22Rv1 (cell line): Measurements from ENCODE around the gene CXCR2.
"Not testable (repeated sequence)": the region's sequence is repeated elsewhere in the genome, so short reads cannot be mapped to it uniquely, and the experiment has no call there.

Experiments used
- H3K27ac ChIP-seq: fragments of 450-650 bp; 2 replicates; pipeline ENCODE4 v1.5.1; 2017
- CTCF ChIP-seq: fragments of 450-650 bp; IDR thresholded peaks from 2 replicates; pipeline ENCODE4 v1.5.1; 2017; ENCODE audit warnings: mild to moderate bottlenecking
- ZFX ChIP-seq: fragments of 450-650 bp; IDR thresholded peaks from 2 replicates; pipeline ENCODE4 v1.6.1; 2017; ENCODE audit warnings: antibody characterized with exemption, borderline replicate concordance

The CXCR2 gene

GRCh38 chr2:218086478-218086877 is 39.4 kb upstream of the CXCR2 start:
- no peak overlapping the region for H3K27ac ChIP-seq
- TF ChIP-seq ZFX (no peak), CTCF (no peak)

GRCh38 chr2:218089259-218089658 is 36.6 kb upstream of the CXCR2 start:
- TF ChIP-seq CTCF (no peak), ZFX (no peak)
- H3K27ac ChIP-seq = no peak overlapping the region

- H3K27ac ChIP-seq = no peak overlapping the region
- TF ChIP-seq CTCF (no peak), ZFX (no peak)
Observed at GRCh38 chr2:218091746-218092145, 34.1 kb upstream of the CXCR2 start.

- TF ChIP-seq CTCF (no peak), ZFX (no peak)
- H3K27ac ChIP-seq = no peak overlapping the region
Observed at GRCh38 chr2:218093879-218094278, 31.9 kb upstream of the CXCR2 start.

GRCh38 chr2:218095853-218096252 is 30.0 kb upstream of the CXCR2 start:
- TF ChIP-seq ZFX (no peak), CTCF (no peak)

GRCh38 chr2:218097975-218098374 is 27.9 kb upstream of the CXCR2 start:
- TF ChIP-seq CTCF (no peak), ZFX (no peak)
- no peak overlapping the region for H3K27ac ChIP-seq

More at GRCh38 chr2:218095853-218096252, 30.0 kb upstream of the CXCR2 start:
- H3K27ac ChIP-seq = no peak overlapping the region

GRCh38 chr2:218108834-218109233 is 17.0 kb upstream of the CXCR2 start:
- not testable (repeated sequence) for H3K27ac ChIP-seq

- H3K27ac ChIP-seq = not testable (repeated sequence)
Observed at GRCh38 chr2:218121789-218122188, 4.0 kb upstream of the CXCR2 start.

- H3K27ac ChIP-seq = not testable (repeated sequence)
Observed at GRCh38 chr2:218122286-218122685, 3.5 kb upstream of the CXCR2 start.
